ENCODE results near the gene PTHLH. TPM values are rescaled to one million over a fixed set of nuclear protein-coding genes. Genes with fewer than 3 reads are reported as not detected.

Gene PTHLH
- total RNA-seq, 1 experiment from 2014 or later = not detected

DNA sequence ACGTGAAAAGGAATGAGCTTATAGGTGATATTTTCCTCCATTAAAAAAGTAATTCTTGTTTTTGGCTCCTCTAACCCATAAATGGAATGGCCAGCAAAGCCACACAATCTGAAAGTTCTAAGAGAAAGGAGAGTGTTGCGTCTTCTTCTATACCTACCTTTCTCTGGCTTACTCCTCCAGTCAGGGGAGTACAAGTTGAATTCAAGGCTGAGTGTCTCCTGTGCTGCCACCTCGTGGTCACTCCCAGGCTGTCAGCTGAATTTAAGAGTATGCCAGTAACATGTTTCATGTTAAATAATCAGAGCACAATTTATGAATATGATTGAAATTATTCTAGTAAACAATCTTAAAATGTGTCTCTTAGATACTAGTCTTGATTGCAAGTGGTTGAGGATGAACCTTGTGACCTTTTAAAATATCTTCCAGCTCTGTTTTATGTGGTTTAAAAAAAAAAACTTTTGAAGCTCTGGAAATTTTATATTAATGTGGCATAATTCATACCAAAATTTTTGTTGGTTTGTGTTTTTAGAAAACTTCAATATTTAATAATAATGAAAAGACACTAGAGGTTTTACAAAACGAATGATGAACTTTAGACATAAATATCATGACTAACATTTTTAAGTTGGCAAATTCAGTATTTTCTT, 31.7 kb downstream of the PTHLH start:
- ChIA-PET CTCF (interaction anchor here (0.7 to 1.6 kb wide), 7 partner anchors 29 to 472 kb away, joined by 3 to 7 read pairs (median 3); partner anchors contain the start of genes KLHL42 and MANSC4), POLR2A (no interaction called here)
- Histone ChIP-seq H3K4me3 (ENCODE audit: low read depth, low read length) (no peak overlapping the region), H3K36me3 (ENCODE audit: control insufficient read depth, insufficient read depth, low read length) (no peaks in the 10 kb centered on the region), H3K4me1 (no peaks in the 10 kb centered on the region), H3K27me3 (replicated peaks; ENCODE audit: control insufficient read depth, insufficient read depth, low read length) (no peaks in the 10 kb centered on the region), H3K9me3 (no peaks in the 10 kb centered on the region)
- H3K9me3 Mint-ChIP-seq (ENCODE audit: unreplicated experiment) = no peaks in the 10 kb centered on the region
- DNase-seq = peak; percentile 83 to 87
- no TSS peak for BruUV-seq (replicated peaks)
- H3K4me3 Mint-ChIP-seq (ENCODE audit: unreplicated experiment) = no peak overlapping the region
- TF ChIP-seq CTCF (IDR thresholded peaks at IDR 0.05; ENCODE audit: insufficient read depth in 1 of 2, low read depth in 1 of 2, low read length in 1 of 2, severe bottlenecking in 1 of 2, unreplicated experiment in 1 of 2) = peak; percentile 93 to 95
- no peaks in the 10 kb centered on the region for H3K36me3 Mint-ChIP-seq (ENCODE audit: insufficient read depth, unreplicated experiment)
- intact Hi-C loops (cut with micrococcal nuclease; ENCODE audit: unreplicated experiment) = loop anchor here (1.0 to 2.0 kb wide), 8 partner anchors 43 to 931 kb away; partner anchors contain the start of genes KLHL42 and MANSC4
- H3K27ac Mint-ChIP-seq (ENCODE audit: unreplicated experiment) = no peak overlapping the region
- peaks cover 4% of the 10 kb centered on the region for H3K27me3 Mint-ChIP-seq (ENCODE audit: insufficient read depth, unreplicated experiment)
- no peaks in the 10 kb centered on the region for H3K4me1 Mint-ChIP-seq (ENCODE audit: low read depth, unreplicated experiment)

DNA sequence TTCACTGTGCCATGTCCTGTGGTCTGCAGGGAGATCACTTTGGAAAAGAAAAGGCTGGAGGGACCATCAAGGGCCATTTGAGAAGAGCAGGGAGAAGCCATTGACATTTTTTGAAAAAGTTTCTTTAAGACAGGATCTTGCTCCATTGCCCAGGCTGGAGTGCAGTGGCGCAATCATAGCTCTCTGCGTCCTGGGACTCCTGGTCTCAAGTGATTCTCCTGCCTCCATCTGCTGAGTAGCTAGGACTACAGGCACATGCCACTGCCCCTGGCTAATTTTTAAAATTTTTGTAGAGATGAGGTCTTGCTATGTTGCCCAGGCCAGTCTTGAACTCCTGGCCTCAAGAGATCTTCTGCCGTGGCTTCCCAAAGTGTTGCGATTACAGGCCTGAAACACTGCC, 32.3 kb downstream of the PTHLH start:
- Mint-ChIP-seq H3K27ac (ENCODE audit: unreplicated experiment) (no peak overlapping the region), H3K9me3 (ENCODE audit: unreplicated experiment) (no peaks in the 10 kb centered on the region), H3K4me3 (ENCODE audit: unreplicated experiment) (no peak overlapping the region), H3K27me3 (ENCODE audit: insufficient read depth, unreplicated experiment) (peaks cover 4% of the 10 kb centered on the region), H3K4me1 (ENCODE audit: low read depth, unreplicated experiment) (no peaks in the 10 kb centered on the region), H3K36me3 (ENCODE audit: insufficient read depth, unreplicated experiment) (no peaks in the 10 kb centered on the region)
- intact Hi-C loops (cut with micrococcal nuclease; ENCODE audit: unreplicated experiment) = loop anchor here (1.0 to 2.0 kb wide), 8 partner anchors 42 to 932 kb away; partner anchors contain the start of genes KLHL42 and MANSC4
- ChIA-PET POLR2A (no interaction called here), CTCF (interaction anchor here (0.7 to 1.6 kb wide), 5 partner anchors 30 to 472 kb away, joined by 3 to 7 read pairs (median 3); partner anchors contain the start of genes KLHL42 and MANSC4)
- Histone ChIP-seq H3K36me3 (ENCODE audit: control insufficient read depth, insufficient read depth, low read length) (no peaks in the 10 kb centered on the region), H3K27me3 (replicated peaks; ENCODE audit: control insufficient read depth, insufficient read depth, low read length) (no peaks in the 10 kb centered on the region), H3K9me3 (no peaks in the 10 kb centered on the region), H3K4me1 (no peaks in the 10 kb centered on the region), H3K4me3 (ENCODE audit: low read depth, low read length) (no peak overlapping the region)
- no TSS peak for BruUV-seq (replicated peaks)
- DNase-seq = no peak
- no peak for TF ChIP-seq CTCF (IDR thresholded peaks at IDR 0.05; ENCODE audit: insufficient read depth in 1 of 2, low read depth in 1 of 2, low read length in 1 of 2, severe bottlenecking in 1 of 2, unreplicated experiment in 1 of 2)

DNA sequence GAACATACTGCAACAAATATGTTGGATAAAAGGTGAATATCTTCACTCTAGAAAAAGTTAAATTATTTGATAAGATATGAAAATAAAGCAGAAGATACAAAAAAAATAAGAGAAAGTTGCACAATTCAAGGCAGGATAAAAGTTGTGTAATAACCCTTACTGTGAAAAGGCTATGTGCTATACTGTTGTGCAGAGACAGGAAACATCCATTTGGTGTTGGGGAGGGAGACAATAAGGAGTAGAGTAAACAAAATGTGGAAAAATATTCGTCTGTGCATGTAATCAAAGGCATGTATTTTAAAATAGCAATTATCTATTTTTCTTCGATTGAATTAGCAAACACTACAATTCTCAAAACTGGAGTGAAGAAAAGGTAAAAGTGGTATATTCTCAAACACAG, 34.8 kb downstream of the PTHLH start:
- Histone ChIP-seq H3K4me1 (no peaks in the 10 kb centered on the region), H3K9me3 (no peaks in the 10 kb centered on the region), H3K4me3 (ENCODE audit: low read depth, low read length) (no peak overlapping the region), H3K36me3 (ENCODE audit: control insufficient read depth, insufficient read depth, low read length) (no peaks in the 10 kb centered on the region), H3K27me3 (replicated peaks; ENCODE audit: control insufficient read depth, insufficient read depth, low read length) (no peaks in the 10 kb centered on the region)
- Mint-ChIP-seq H3K9me3 (ENCODE audit: unreplicated experiment) (no peaks in the 10 kb centered on the region), H3K27me3 (ENCODE audit: insufficient read depth, unreplicated experiment) (peaks cover 4% of the 10 kb centered on the region), H3K4me1 (ENCODE audit: low read depth, unreplicated experiment) (no peaks in the 10 kb centered on the region), H3K36me3 (ENCODE audit: insufficient read depth, unreplicated experiment) (no peaks in the 10 kb centered on the region), H3K27ac (ENCODE audit: unreplicated experiment) (no peak overlapping the region), H3K4me3 (ENCODE audit: unreplicated experiment) (no peak overlapping the region)
- ChIA-PET CTCF (no interaction called here), POLR2A (no interaction called here)
- no TSS peak for BruUV-seq (replicated peaks)
- DNase-seq = no peak
- intact Hi-C loops (cut with micrococcal nuclease; ENCODE audit: unreplicated experiment) = no loop called here
- TF ChIP-seq CTCF (IDR thresholded peaks at IDR 0.05; ENCODE audit: insufficient read depth in 1 of 2, low read depth in 1 of 2, low read length in 1 of 2, severe bottlenecking in 1 of 2, unreplicated experiment in 1 of 2) = no peak
